Colon (tissue), 2 donors: Measurements from ENCODE around the gene PRRG2.

ENCODE experiments used
- FAIRE-seq: peaks from 2 replicates; lab custom pipeline; 2012; peaks lifted over from hg19 to GRCh38; lab: Jason Lieb, UNC
- donor health status: control.
- donor health status: control.

PRRG2 gene

DNA sequence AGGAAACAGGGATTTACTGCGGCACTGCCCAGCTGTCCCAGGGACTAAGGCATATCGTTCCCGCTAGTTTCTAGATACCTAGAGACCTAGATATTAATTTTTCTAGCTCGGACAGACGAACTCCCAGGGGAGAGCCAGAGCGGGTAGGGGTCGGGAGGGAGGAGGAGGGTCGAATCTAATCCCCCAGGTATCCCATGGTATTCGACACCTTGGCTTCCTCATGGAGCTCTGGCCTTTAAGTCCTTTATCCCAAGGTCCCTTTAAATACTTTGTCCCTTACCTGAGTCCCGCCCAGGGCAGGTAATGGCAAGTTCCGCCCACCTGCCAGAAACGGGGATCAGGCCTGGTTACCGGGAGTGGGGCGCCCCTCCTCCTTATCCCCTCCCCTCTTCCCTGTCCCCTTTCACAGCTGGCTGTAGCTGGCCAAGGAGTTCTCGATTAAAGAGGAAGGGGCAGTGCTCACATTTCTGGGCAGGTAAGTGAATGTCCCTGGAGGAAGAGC is at the start of gene PRRG2:
Gene PRRG2, plus strand, starts transcription at position 310 of the 502 bp plus-strand sequence. CDS start 1,904 bp downstream, outside the sequence.
- FAIRE-seq = no peak

DNA sequence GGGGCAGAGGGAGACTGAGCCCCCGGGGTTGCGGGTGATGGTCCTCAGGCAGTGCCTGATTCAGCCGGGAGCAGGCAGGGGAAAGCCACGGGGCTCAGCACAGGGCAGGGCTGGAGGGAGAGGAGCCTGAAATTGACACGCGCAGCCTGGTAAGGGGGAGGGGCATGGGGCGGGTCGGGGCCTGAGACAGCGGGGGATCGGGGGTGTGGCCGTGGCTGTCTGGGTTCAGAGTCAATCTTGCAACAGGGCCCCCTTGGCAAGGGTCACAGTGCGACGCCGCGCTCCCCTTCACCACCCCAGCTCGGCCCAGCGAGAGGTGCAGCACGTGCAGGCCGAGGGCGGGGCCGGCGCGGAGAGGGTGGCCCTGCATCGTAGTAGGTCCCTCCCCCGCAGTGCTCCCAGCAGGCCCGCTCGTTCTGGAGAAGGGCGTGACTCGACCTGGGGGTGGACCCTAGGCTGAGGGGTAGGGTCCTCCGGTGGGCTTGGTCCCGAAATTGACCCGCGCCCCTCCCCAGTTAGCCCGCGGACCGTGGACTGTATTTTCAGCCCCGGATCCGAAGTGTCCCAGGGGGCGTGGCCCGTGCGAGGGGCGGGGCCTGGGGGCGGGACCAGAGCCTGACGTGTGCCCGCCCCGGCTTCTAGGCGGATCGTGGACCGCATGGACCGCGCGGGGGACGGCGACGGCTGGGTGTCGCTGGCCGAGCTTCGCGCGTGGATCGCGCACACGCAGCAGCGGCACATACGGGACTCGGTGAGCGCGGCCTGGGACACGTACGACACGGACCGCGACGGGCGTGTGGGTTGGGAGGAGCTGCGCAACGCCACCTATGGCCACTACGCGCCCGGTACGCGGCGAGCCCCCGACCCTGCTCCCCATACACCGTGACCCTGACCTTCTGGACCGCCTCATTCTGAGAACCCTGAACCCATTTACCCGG is 47.3 kb upstream of the PRRG2 start:
- FAIRE-seq = no peak

DNA sequence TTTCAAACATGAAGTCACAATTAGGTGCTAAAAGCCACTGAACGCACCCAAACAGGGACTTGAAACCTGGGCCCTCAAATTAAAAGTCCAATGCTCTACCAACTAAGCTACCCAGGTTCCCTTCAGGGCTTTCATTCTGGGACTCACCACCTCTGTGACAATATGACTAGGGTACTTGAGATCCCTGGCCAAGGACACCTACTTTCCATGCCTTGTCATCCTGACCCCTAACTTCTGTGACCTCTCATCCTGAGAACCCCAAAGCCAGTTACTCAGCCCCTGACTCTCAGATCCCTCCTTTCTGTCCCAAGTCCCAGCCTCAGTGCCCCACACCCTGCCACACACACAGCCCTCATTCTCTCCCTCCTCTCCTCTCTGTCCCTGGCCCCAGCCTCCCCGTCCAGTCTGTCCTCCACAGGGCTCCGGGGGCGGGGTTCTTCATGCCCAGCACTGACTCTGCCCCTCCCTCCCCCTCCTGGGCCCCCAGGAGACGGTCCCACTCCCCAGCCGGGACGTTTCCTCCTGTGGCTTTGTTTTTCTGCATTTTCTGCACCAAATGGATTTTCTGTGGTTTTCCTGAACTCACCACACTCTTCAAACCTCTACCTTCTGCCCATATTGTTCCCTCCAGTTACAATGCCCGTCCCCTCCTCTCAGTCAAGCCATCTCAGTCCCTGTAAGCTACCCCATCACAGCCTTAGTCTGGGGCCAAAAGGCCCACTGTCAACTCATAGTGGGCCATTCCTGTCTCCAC is 46.3 kb upstream of the PRRG2 start:
- FAIRE-seq = no peak

DNA sequence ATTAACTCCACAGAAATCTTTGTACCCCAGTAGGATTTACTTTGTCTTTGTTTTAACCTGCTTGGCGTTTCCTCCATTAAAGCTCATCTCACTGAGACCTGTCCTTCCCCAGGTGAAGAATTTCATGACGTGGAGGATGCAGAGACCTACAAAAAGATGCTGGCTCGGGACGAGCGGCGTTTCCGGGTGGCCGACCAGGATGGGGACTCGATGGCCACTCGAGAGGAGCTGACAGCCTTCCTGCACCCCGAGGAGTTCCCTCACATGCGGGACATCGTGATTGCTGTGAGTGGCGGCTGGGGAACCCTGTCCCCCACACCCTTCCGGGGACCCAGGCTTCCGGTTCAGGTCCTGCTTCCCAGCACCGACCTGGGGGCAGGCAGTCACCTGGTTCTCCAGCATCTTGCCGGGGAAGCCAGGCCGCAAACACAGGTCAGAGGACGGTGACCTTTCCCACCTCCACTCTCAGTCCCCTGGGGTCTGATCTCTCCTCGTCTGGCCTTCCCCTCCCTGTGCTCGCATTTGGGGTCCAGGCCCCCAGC is 44.1 kb upstream of the PRRG2 start:
- no peak for FAIRE-seq

DNA sequence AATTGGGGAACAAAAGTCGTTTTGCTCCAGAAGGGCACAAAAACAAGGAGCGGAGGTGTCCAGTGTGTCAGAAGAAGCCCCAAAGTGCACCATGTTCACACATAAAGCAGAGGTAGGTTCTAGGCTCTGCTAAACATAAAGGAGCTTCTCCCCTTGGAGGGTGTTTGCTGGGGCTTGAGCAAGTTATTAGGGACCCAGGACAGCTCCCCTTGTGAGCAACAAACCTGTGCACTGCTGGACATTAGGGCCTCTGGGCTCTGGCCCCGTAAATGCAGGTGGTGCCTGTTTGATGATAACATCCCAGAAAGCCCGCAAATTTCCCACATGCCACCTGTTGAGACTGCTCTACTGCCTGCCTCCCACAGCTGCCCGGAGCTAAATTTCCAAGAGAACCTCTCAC is 42.5 kb upstream of the PRRG2 start:
- FAIRE-seq = no peak

DNA sequence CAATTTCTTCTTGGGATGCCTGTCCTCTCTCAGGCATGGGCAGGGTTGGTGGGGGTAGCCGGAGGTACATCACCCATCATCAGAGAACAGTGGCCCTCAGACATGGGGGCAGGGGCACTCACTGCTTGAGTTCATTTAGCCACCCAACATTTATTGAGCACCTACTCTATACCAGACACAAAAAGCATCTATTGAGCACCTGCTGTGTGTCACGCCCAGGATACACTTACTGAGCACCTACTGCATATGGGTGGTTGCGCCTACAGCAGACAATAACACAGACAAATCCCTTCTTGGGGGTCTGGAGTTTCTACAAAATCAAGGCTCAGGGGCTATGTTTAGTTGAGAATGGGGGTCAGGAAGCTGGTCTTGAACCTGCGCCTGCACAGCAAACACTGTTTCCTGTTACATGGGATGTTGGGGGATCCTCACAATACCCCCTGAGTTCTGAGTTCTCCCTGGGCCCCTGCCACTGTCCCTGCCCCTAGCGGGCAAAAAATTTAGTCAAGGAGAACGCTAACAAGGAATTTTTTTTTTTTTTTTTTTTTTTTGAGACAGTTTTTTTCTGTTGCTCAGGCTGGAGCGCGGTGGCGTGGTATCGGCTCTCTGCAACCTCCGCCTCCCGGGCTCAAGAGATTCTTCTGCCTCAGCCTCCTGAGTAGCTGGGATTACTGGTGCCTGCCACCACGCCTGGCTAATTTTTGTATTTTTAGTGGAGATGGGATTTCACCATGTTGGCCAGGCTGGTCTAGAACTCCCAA is 41.7 kb upstream of the PRRG2 start:
- FAIRE-seq = no peak

DNA sequence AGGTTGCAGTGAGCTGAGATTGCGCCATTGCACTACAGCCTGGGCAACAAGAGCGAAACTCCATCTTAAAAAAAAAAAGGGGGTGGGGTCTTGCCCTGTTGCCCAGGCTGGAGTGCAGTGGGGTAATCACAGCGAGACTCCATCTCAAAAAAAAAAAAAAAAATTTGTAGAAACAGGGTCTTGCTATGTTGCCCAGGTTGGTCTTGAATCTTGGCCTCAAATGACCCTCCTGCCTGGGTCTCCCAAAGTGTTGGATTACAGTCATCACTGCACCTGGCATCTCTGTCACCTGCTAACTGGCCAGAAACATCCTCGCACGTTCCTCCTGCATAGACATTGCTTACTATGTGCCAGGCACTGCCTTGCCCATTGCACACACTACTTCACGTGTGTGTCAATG is 39.2 kb upstream of the PRRG2 start:
- FAIRE-seq = no peak

DNA sequence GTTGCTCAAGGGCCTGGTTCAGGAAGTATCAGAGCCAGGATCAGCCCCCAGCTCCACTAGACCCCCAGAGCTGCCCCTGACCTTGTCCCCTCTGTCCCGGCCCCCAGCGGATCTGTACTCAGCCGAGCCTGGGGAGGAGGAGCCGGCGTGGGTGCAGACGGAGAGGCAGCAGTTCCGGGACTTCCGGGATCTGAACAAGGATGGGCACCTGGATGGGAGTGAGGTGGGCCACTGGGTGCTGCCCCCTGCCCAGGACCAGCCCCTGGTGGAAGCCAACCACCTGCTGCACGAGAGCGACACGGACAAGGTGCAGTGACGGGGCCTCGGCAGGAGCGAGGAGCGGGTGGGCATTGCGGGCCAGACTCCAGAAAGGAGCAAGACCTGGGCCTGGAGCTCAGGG is 38.7 kb upstream of the PRRG2 start:
- no peak for FAIRE-seq

DNA sequence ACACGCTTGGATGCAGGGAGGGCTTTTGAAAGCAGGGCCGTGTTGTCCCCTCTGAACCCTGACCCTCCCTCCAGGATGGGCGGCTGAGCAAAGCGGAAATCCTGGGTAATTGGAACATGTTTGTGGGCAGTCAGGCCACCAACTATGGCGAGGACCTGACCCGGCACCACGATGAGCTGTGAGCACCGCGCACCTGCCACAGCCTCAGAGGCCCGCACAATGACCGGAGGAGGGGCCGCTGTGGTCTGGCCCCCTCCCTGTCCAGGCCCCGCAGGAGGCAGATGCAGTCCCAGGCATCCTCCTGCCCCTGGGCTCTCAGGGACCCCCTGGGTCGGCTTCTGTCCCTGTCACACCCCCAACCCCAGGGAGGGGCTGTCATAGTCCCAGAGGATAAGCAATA is 38.1 kb upstream of the PRRG2 start:
- no peak for FAIRE-seq

DNA sequence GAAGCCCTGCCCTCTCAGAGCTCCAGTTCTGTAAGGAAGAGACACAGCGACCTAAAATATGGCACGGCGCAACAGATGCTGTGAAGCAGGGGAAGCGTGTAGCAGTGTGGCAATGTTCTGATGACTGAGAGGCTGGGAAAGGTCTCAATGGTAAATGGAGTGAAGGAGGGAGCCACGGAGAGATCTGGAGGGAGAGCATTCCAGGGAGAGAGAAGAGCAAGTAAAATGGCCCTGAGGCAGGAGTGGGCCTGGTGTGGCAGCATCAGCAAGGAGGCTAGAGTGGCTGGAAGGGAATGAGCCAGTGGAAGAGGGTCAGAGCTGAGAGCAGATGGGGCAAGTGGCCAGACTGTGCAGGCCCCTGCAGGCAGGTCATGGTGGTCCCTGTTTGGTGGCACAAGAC is 37.0 kb upstream of the PRRG2 start:
- FAIRE-seq = no peak

DNA sequence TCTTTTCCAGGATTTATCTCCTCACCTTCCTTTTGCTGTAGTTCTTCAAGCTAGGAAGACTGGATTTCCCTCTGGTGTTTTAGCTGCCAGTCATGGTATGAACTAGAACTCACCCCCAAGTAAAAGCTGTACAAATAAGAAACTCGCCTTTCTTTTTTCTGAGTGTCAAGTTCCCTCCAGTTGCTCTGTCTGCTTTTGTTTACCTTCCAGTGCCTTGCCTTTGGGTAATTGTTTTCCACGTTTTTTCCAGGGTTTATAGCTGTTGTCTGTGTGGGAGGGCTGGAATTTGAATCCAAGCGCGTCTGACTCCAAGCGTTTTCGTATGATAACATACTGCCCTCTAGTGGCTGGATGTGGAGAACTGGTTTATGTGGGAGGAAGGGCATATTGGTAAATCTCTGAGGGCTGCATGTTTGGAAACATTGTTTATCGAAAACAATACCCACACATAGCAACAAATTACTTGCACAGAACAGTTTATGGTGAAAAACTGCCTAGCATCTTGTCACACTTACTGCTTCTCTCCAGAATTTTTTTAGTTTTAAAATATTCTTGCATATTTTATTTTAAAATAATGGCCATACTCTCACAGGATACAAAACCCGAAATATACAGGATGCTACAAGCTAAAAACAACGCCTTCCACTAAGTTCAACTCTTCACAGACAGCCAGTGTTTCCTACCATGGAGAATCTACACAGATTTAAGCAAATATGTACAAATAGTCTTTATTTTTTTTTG is 34.1 kb upstream of the PRRG2 start:
- FAIRE-seq = peak; percentile 49

DNA sequence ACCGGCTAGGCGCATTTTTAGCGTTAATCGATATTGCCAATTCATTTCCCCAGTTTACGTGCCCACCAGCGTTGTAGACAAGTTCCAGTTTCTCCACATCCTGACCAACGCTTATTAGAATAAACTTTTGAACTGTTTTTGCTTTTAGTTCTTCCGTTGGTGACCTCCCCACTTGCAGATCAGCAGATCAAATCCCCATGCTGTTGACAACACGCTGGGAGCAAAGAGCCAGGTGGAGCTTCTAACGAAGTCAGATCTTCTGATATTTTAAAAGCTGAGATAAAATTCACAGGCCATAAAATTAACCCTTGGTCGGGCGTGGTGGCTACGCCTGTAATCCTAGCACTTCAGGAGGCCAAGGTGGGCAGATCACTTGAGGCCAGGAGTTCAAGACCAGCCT is 32.1 kb upstream of the PRRG2 start:
- no peak for FAIRE-seq

DNA sequence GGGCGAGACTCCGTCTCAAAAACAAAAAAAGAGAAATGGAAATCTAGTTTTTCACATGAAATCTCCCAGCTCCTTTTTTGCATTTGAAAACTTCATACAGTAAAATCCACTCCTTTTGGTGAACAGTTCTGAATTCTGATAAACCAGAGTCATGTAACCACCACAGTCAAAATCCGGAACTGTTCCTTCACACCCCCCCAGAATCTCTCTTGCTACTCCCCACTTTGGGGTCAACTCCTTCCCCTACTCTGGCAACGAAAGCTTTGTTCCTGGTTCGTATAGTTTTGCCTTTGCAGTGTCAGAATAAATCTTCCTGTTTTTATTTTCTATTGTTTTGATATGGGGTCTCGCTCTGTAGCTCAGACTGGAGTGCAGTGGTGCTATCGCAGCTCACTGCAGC is 29.6 kb upstream of the PRRG2 start:
- no peak for FAIRE-seq

DNA sequence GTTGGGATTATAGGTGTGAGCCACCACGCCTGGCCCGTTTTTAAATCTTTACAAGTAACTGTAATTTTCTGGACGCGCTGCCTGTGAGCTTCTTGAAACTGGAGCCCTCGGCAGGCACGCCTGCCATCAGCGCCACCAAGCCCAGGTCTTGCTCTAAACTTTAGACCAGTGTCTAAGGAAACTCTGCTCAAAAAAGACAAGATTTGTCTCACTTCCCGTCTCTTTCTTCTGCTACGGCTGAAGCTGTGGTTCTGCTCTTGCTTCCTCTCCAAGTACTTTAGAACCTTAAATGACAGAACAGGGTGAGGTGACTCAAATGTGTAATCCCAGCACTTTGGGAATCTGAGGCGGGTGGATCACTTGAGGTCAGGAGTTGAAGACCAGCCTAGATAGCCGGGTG is 28.4 kb upstream of the PRRG2 start:
- no peak for FAIRE-seq

DNA sequence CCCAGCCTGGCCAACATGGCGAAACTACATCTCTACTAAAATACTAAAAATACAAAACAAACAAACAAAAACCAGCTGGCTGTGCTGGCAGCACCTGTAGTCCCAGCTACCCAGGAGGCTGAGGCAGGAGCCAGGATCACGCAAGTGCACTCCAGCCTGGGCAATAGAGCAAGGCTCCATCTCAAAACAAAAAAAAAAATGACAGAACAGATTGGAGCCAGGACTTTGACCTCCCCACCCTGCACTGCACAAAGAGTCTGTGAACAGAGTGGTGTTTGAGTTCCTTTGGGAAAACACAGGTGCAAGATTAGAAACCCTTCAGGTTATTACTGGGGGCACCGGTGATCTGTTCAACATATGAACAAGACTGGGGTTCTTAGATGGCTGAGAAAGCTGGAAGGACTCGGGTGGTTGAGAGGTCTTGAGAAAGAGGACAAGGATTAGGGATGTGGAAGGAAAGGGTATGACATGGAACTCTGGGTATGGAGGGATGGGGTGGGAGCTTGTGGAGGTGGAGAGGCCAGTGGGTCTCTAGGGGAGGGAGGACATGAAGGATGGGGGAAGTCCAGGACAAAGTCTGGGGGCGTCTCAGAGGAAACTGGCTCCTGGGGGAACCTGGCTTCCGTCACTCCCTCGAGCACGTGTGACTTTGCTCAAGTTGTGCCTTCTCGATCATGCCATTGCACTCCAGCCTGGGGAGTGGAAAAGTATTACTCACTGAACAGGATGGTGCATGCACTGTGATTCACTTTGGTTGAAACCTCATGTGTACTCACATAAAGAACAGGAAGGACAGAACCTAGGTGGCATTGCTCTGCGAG is 27.5 kb upstream of the PRRG2 start:
- FAIRE-seq = no peak

DNA sequence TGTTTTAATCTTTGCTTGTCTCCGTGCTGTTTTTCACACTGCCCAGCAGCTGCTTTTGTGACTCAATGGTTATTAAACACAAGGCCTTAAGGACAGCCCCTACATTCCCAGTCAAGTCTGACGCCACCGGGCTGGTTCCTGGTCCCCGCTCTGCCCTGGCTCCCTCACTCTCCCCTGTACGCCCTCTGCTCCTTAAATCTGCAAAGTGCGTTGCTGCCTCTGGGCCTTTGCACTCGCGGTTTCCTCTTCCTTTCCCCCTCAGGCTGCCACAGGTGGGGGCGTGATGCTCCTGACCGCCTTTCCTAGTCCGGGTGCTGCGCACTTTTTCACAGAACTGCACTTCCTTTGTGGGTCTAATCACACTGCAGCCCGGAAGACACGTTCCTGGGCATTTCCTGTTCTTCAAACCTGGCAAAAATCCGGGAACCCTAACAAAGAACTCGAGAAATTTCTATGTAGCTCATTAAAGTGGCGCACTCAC is 26.4 kb upstream of the PRRG2 start:
- FAIRE-seq = no peak

DNA sequence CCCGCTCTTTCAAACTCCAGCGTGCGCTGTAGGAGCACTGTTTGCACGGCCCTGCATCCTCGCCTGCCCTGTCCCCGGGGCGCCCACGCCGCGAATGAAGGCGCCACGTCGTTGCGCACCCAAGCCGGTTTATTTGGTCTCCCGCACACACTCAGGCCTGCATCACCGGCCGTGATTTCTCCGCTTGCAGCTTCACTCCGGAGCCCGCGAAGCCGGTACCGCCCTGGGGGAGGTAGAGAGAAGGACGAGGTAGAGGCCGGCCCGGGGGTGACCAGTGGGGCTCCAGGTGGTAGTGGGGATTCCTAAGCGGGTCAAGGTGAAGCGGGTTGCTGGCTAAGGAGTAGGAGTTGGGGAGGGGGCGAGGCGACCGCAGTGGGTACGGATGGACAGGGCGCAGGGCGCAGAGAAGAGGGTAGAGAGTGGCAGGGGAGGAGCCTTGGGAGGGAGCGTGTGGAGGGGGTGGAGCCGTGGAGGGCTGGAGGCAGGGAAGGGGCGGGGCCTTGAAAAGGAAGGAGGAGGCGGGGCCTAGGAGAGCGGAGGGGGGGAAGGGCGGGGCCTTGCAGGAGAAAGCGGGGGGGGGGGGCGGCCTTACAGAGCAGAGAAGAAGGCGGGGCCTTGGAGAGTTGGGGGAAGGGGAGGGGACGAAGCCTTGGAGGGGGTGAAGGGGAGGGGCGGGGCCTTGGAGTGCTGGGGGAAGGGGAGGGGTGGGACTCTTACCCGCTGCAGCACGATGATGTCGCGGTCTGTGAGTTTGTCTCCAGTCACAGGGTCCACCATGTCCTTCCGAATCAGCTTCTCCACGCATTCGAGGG is 25.3 kb upstream of the PRRG2 start:
- no peak for FAIRE-seq

DNA sequence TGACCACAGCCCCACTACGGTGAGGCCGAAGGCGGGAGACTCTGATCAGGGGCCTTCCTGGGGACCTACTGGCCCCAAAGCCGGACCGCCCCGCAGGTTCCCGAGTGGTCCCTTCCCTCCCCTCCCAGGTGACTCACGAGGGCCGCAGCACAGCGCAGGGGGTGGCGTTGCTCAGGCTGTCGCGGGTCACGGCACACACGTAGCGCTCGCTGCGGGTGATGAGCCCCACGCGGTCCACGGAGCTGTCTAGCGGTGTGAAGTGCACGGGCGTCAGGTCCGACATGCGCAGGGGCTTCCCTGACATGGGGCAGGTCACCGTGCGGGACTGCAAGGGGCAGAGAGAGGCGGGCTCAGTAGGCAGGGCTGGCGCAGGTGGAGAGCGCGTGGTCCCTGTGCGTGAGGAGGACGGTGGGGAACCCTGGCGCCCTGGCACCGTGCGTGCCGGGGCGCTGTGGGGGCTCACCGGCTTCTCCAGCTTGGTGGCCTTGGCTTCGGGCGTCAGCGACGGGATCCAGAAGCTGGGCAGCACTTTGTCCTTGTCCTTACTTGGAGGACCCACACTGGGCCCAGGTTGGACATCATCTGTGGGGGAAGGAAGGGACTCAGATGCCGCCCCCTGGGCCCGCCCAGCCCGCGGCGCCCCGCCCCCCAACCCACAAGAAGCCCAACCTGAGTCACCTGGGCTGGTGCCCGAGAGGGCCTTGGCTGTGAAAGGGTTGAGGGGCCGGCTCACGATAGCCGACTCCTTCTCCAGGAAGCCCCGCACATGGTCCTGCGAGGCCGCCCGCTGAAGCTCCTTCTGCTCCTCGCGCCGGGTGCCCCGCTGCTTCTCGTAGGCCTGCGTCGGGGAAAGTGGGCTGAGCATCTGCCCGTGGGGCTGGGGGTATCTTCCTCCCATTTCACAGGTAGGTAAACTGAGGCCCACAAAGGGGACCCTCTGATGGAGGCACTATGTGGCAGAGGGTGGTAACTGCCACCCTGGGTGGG is 24.4 kb upstream of the PRRG2 start:
- FAIRE-seq = no peak
